Endodermal cell (in vitro differentiated cells): ENCODE data around the gene FAM118A. TPM values are rescaled to one million over a fixed set of nuclear protein-coding genes. Genes with fewer than 3 reads are reported as not detected.

Experiments
- DNase-seq: peaks from one replicate; pipeline ENCODE4 v3.0.0-alpha.2; 2017
- H3K27ac ChIP-seq: 2 replicates; pipeline ENCODE4 v1.5.1; 2013; ENCODE audit warnings: mild to moderate bottlenecking, low read depth, low read length, moderate library complexity
- H3K27me3 ChIP-seq: 2 replicates; pipeline ENCODE4 v1.6.1; 2013; ENCODE audit warnings: mild to moderate bottlenecking, low read length, moderate library complexity; ENCODE audit not compliant: insufficient read depth, control insufficient read depth, poor library complexity, severe bottlenecking
- H3K36me3 ChIP-seq: 2 replicates; pipeline ENCODE4 v1.7.0; 2013; ENCODE audit warnings: mild to moderate bottlenecking, low read length, moderate library complexity; ENCODE audit not compliant: control insufficient read depth, insufficient read depth
- H3K4me1 ChIP-seq: one replicate; pipeline ENCODE4 v1.7.0; 2013; ENCODE audit warnings: low read length; ENCODE audit not compliant: control insufficient read depth, insufficient read depth
- H3K4me3 ChIP-seq: 2 replicates; pipeline ENCODE4 v1.5.1; 2013; ENCODE audit warnings: mild to moderate bottlenecking, low read length, moderate library complexity
- H3K9ac ChIP-seq: 2 replicates; pipeline ENCODE4 v1.6.1; 2013; ENCODE audit warnings: mild to moderate bottlenecking, low read length, moderate library complexity; ENCODE audit not compliant: poor library complexity, severe bottlenecking; ENCODE audit errors: extremely low read depth
- H3K9me3 ChIP-seq: 2 replicates; pipeline ENCODE4 v1.6.1; 2013; ENCODE audit warnings: mild to moderate bottlenecking, low read length, moderate library complexity; ENCODE audit not compliant: control insufficient read depth
- H3K27ac Mint-ChIP-seq: 2 replicates; pipeline ENCODE4 v1.8.0; 2020; ENCODE audit warnings: mixed read lengths
- H3K27me3 Mint-ChIP-seq: 2 replicates; pipeline ENCODE4 v1.8.0; 2021; ENCODE audit warnings: mild to moderate bottlenecking, mixed read lengths; ENCODE audit not compliant: insufficient read depth
- H3K36me3 Mint-ChIP-seq: 2 replicates; pipeline ENCODE4 v1.8.0; 2020; ENCODE audit warnings: low read depth, mixed read lengths
- H3K4me1 Mint-ChIP-seq: 2 replicates; pipeline ENCODE4 v1.8.0; 2020; ENCODE audit warnings: mixed read lengths
- H3K4me3 Mint-ChIP-seq: 2 replicates; pipeline ENCODE4 v1.8.0; 2020; ENCODE audit warnings: mild to moderate bottlenecking, moderate library complexity, mixed read lengths
- H3K9me3 Mint-ChIP-seq: 2 replicates; pipeline ENCODE4 v1.8.0; 2020; ENCODE audit warnings: mild to moderate bottlenecking, mixed read lengths
- CTCF ChIP-seq: fragments of 200-600 bp; sonication (generic); conservative IDR thresholded peaks from 2 replicates; pipeline ENCODE4 v1.5.0; 2021; ENCODE audit warnings: antibody characterized with exemption, mild to moderate bottlenecking
- WGBS, 2 experiments: methylation state at CpG; one replicate each; pipeline versions ENCODE4 v1.1.5 to v1.1.7; 2013; ENCODE audit warnings: missing lambda C conversion rate in 2 of 2, mixed read lengths in 1 of 2; ENCODE audit not compliant: insufficient coverage in 1 of 2, insufficient read length in 1 of 2; 5-methylcytosine and 5-hydroxymethylcytosine counted together
- total RNA-seq, 2 donors: library from RNA; stranded (reverse); fragmentation: NEBNext Ultra II Directional in 1 of 2; extraction: Animal tissue kit (Norgen Biotek cat#: 25700) in 1 of 2; gene quantifications; 2 replicates in 1 of 2; 3 replicates in 1 of 2; pipeline ENCODE4 v1.2.1, GENCODE V29; 2021

Gene FAM118A
- total RNA-seq, 2 donors from 2014 or later = 46.3 to 143 TPM

DNA sequence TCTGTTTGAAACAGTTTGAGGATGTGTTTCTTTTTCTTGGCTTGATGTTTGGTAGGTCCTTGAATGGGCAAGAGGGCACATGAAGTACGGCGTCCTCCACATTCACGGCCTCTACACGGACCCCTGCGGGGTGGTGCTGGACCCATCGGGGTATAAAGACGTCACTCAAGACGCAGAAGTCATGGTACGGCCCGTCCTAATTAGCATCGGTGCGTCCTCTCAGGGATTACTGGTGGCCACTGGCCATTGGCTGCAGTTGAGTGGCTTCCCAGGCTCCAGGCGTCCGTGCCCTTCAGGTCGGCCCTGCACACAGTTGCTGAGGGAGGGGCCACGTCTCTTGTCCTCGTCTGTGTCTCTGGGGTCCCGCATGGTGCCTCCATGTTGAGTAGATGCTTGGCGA, 20.8 kb downstream of the FAM118A start:
- 97% methylated on average over 9 to 19 of the region's 19 CpGs for WGBS, 2 experiments
- Histone ChIP-seq H3K9me3 (no peaks in the 10 kb centered on the region), H3K9ac (no peak overlapping the region), H3K27me3 (no peaks in the 10 kb centered on the region), H3K4me3 (no peak overlapping the region), H3K27ac (no peak overlapping the region), H3K36me3 (peaks cover 79% of the 10 kb centered on the region), H3K4me1 (no peaks in the 10 kb centered on the region)
- H3K27ac Mint-ChIP-seq = peak overlapping the region; percentile 26
- no peaks in the 10 kb centered on the region for H3K27me3 Mint-ChIP-seq
- DNase-seq = no peak
- no peaks in the 10 kb centered on the region for H3K4me1 Mint-ChIP-seq
- TF ChIP-seq CTCF = no peak
- no peak overlapping the region for H3K4me3 Mint-ChIP-seq
- H3K36me3 Mint-ChIP-seq = peaks cover 72% of the 10 kb centered on the region
- no peaks in the 10 kb centered on the region for H3K9me3 Mint-ChIP-seq

DNA sequence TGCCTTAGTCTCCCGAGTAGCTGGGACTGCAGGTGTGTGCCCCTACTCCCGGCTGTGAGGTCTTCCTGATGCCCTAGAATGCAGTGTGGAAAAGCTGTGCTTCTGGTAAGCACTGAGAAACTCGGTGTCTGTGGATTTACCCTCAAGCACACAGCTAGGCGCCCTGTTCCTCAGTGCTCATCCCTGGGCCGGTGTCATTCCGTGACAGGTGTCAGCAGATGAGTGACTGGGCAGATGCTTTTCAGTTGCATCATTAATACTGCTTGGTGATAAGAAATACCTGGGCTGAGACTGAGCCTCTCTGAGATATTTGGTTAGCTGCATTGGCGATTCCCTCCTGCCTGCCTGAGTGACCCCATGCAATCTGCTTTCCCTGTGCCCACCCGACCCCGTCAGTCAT, 21.8 kb downstream of the FAM118A start:
- H3K4me3 ChIP-seq = no peak overlapping the region
- no peak overlapping the region for H3K4me3 Mint-ChIP-seq
- H3K9me3 ChIP-seq = no peaks in the 10 kb centered on the region
- TF ChIP-seq CTCF = no peak
- H3K9me3 Mint-ChIP-seq = no peaks in the 10 kb centered on the region
- H3K4me1 Mint-ChIP-seq = no peaks in the 10 kb centered on the region
- H3K27ac ChIP-seq = no peak overlapping the region
- H3K9ac ChIP-seq = no peak overlapping the region
- H3K27ac Mint-ChIP-seq = no peak overlapping the region
- H3K36me3 ChIP-seq = peaks cover 81% of the 10 kb centered on the region
- no peaks in the 10 kb centered on the region for H3K27me3 Mint-ChIP-seq
- H3K36me3 Mint-ChIP-seq = peaks cover 72% of the 10 kb centered on the region
- no peak for DNase-seq
- 88 to 96% methylated on average over 9 of the region's 9 CpGs for WGBS, 2 experiments
- H3K4me1 ChIP-seq = no peaks in the 10 kb centered on the region
- no peaks in the 10 kb centered on the region for H3K27me3 ChIP-seq

DNA sequence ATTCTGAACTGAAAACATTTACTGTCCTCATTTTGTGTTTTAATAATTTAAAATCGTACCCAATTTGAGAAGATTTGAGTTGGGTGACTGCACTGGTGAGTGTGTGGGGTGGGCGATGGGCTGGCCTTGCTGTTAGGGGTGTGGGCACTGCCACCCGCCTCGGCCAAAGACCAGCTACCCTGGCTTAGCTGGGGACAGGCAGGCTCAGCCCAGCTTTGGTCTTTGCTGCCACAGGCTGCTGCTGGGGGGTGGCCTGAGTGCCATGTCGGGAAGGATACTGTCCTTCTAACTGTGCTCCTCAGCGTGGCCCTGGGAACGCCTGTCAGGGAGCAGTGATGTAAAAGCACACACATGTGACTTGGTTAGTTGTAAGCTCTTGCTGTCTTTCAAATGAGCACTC, 22.3 kb downstream of the FAM118A start:
- no peaks in the 10 kb centered on the region for H3K27me3 ChIP-seq
- no peak overlapping the region for H3K9ac ChIP-seq
- H3K9me3 ChIP-seq = no peaks in the 10 kb centered on the region
- peaks cover 85% of the 10 kb centered on the region for H3K36me3 ChIP-seq
- Mint-ChIP-seq H3K27ac (no peak overlapping the region), H3K36me3 (peaks cover 76% of the 10 kb centered on the region), H3K4me3 (no peak overlapping the region), H3K27me3 (no peaks in the 10 kb centered on the region), H3K9me3 (no peaks in the 10 kb centered on the region), H3K4me1 (peaks cover under 1% of the 10 kb centered on the region)
- TF ChIP-seq CTCF = no peak
- H3K4me1 ChIP-seq = no peaks in the 10 kb centered on the region
- WGBS, 2 experiments = 91 to 96% methylated on average over 5 to 7 of the region's 7 CpGs
- no peak for DNase-seq
- no peak overlapping the region for H3K27ac ChIP-seq
- H3K4me3 ChIP-seq = no peak overlapping the region
